Parathyroid adenoma (tissue), 2 donors: Measurements from ENCODE around the gene CDH16.

ENCODE experiments used
- H2AFZ ChIP-seq: fragments of 300-600 bp; sonication (generic); one replicate; pipeline ENCODE4 v1.7.0; 2017; ENCODE audit warnings: antibody characterized with exemption, mild to moderate bottlenecking
- H3K27ac ChIP-seq: fragments of 300-600 bp; sonication (generic); one replicate; pipeline ENCODE4 v1.7.0; 2017
- H3K27me3 ChIP-seq: fragments of 300-600 bp; sonication (generic); one replicate; pipeline ENCODE4 v1.7.0; 2017; ENCODE audit warnings: low read length; ENCODE audit not compliant: control insufficient read depth, insufficient read depth
- H3K36me3 ChIP-seq: fragments of 300-600 bp; sonication (generic); one replicate; pipeline ENCODE4 v1.7.0; 2017; ENCODE audit warnings: low read length; ENCODE audit not compliant: control insufficient read depth, insufficient read depth
- H3K4me1 ChIP-seq: fragments of 300-600 bp; sonication (generic); one replicate; pipeline ENCODE4 v1.7.0; 2017; ENCODE audit warnings: control low read depth
- H3K4me2 ChIP-seq: fragments of 300-600 bp; sonication (generic); one replicate; pipeline ENCODE4 v1.7.0; 2017; ENCODE audit warnings: low read length
- H3K4me3 ChIP-seq: fragments of 300-600 bp; sonication (generic); one replicate; pipeline ENCODE4 v1.7.0; 2017; ENCODE audit warnings: low read depth, low read length
- H3K79me2 ChIP-seq: fragments of 300-600 bp; sonication (generic); one replicate; pipeline ENCODE4 v1.7.0; 2017; ENCODE audit warnings: control low read depth
- H3K9ac ChIP-seq: fragments of 300-600 bp; sonication (generic); one replicate; pipeline ENCODE4 v1.7.0; 2017; ENCODE audit warnings: mild to moderate bottlenecking
- H3K9me3 ChIP-seq: fragments of 300-600 bp; sonication (generic); one replicate; pipeline ENCODE4 v1.7.0; 2017; ENCODE audit warnings: low read length; ENCODE audit not compliant: control insufficient read depth
- CTCF ChIP-seq: fragments of 300-600 bp; sonication (generic); IDR thresholded peaks from one replicate; pipeline ENCODE4 v1.7.0; 2017; ENCODE audit warnings: antibody characterized with exemption, mild to moderate bottlenecking
- donor health status: primary hyperparathyroidism.

Gene CDH16

GRCh38 chr16:66921729-66922450 is 3.2 kb upstream of the CDH16 start:
- Histone ChIP-seq H3K4me1 (peaks cover 6% of the 10 kb centered on the region), H2AFZ (no peak overlapping the region), H3K27ac (no peak overlapping the region), H3K9me3 (no peaks in the 10 kb centered on the region), H3K4me2 (no peak overlapping the region), H3K27me3 (no peaks in the 10 kb centered on the region), H3K79me2 (no peaks in the 10 kb centered on the region), H3K36me3 (no peaks in the 10 kb centered on the region), H3K9ac (no peak overlapping the region), H3K4me3 (no peak overlapping the region)
- TF ChIP-seq CTCF: no peak

GRCh38 chr16:66920924-66921680 is 2.4 kb upstream of the CDH16 start:
- Histone ChIP-seq H3K4me3 (no peak overlapping the region), H3K36me3 (no peaks in the 10 kb centered on the region), H3K4me2 (no peak overlapping the region), H3K27ac (no peak overlapping the region), H3K79me2 (no peaks in the 10 kb centered on the region), H2AFZ (no peak overlapping the region), H3K27me3 (no peaks in the 10 kb centered on the region), H3K9me3 (no peaks in the 10 kb centered on the region), H3K4me1 (peaks cover 3% of the 10 kb centered on the region), H3K9ac (no peak overlapping the region)
- TF ChIP-seq CTCF: no peak

- no peak for TF ChIP-seq CTCF
- Histone ChIP-seq H3K9ac (no peak overlapping the region), H3K4me1 (peaks cover 3% of the 10 kb centered on the region), H3K27me3 (no peaks in the 10 kb centered on the region), H3K4me2 (no peak overlapping the region), H2AFZ (no peak overlapping the region), H3K79me2 (no peaks in the 10 kb centered on the region), H3K4me3 (no peak overlapping the region), H3K9me3 (no peaks in the 10 kb centered on the region), H3K27ac (no peak overlapping the region), H3K36me3 (no peaks in the 10 kb centered on the region)
Observed at GRCh38 chr16:66920299-66920590, 1.6 kb upstream of the CDH16 start.

- Histone ChIP-seq H3K4me3 (no peak overlapping the region), H3K9ac (no peak overlapping the region), H3K27me3 (no peaks in the 10 kb centered on the region)
Observed at GRCh38 chr16:66919569-66920298, 1.0 kb upstream of the CDH16 start.

More at GRCh38 chr16:66919569-66920298, 1.0 kb upstream of the CDH16 start:
- no peak overlapping the region for H2AFZ ChIP-seq
- no peak overlapping the region for H3K4me2 ChIP-seq
- TF ChIP-seq CTCF: no peak
- H3K36me3 ChIP-seq: no peaks in the 10 kb centered on the region
- no peaks in the 10 kb centered on the region for H3K9me3 ChIP-seq
- H3K79me2 ChIP-seq: no peaks in the 10 kb centered on the region
- H3K27ac ChIP-seq: no peak overlapping the region
- H3K4me1 ChIP-seq: peaks cover 3% of the 10 kb centered on the region
